Esophagus squamous epithelium (tissue), 4 donors: ENCODE measurements around the gene UBXN10.

Experiments used
- POLR2A ChIP-seq, 4 donors: fragments of 450-650 bp; IDR thresholded peaks; one replicate each; pipeline ENCODE4 v1.6.1; 2017; ENCODE audit warnings: antibody characterized with exemption in 4 of 4, mild to moderate bottlenecking in 4 of 4, moderate library complexity in 3 of 4
- TF ChIP-seq, protein P1 (sequence below), 6 experiments: fragments of 450-650 bp in 4 of 6; fragments of 200-600 bp in 2 of 6; sonication (generic) in 2 of 6; IDR thresholded peaks; one replicate each; pipeline ENCODE4 v1.5.1; 2016 to 2019; ENCODE audit warnings: antibody characterized with exemption in 6 of 6, mild to moderate bottlenecking in 4 of 6, moderate library complexity in 4 of 6

DNA sequence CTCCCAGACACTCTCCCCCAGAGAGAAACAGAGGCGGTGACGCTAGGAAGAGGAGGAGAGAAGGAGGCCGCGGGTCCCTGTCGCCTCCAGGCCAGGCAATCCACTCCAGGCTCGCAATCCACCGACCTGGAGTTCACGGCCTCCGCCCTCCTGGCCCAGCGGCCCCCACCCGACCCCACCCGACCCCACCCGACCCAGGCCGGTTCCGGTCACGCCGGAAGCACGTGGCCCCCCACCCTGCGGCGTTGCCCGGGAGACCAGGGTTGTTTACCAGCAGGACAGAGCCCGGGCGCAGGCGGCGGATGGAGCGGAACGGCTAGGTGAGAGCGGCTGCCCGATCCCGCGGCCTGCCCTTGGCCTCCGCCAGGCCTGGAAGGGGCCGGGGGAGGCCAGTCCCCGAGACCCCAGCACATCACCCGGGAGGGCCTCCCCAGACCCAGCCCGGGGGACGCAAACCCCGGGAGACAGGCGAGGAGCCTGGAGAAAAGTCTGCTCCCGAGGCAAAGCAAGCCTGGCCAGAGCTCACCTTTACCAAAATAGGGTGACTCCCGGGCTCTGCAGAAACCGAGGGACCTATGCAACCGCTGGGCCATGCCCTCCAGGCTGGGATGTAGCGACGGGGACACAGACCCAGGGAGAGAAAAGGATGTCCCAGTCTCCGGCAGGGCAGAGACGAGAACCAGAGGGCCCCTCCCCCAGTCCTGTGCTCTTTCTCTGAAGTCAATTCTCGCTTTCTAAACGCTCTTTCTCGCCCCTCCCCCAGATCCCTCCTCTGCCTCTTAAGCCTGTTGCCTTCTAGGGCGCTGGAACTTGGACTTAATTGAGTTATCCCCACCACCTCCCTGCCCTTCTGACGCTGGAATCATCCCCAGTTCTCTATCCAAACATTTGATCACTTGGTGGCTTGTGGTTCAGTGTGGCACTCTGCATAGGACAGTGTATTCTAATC, at the start of gene UBXN10, which contains the start of gene PLA2G2C:
- TF ChIP-seq, protein P1, sequence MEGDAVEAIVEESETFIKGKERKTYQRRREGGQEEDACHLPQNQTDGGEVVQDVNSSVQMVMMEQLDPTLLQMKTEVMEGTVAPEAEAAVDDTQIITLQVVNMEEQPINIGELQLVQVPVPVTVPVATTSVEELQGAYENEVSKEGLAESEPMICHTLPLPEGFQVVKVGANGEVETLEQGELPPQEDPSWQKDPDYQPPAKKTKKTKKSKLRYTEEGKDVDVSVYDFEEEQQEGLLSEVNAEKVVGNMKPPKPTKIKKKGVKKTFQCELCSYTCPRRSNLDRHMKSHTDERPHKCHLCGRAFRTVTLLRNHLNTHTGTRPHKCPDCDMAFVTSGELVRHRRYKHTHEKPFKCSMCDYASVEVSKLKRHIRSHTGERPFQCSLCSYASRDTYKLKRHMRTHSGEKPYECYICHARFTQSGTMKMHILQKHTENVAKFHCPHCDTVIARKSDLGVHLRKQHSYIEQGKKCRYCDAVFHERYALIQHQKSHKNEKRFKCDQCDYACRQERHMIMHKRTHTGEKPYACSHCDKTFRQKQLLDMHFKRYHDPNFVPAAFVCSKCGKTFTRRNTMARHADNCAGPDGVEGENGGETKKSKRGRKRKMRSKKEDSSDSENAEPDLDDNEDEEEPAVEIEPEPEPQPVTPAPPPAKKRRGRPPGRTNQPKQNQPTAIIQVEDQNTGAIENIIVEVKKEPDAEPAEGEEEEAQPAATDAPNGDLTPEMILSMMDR (IDR thresholded peaks at IDR 0.05) = no peak
- TF ChIP-seq POLR2A (IDR thresholded peaks at IDR 0.05) = peak in 1 of 4 donors; percentile 47
